OCI-LY7 (cell line): Measurements from ENCODE around the gene UBL3. TPM values are rescaled to one million over a fixed set of nuclear protein-coding genes. Genes with fewer than 3 reads are reported as not detected.

Source experiments
- BruUV-seq: library from RNA; stranded (reverse); fragments of 400-500 nt; replicated peaks from 2 replicates; lab custom pipeline; 2021; lab: Mats Ljungman, UMichigan
- CTCF ChIA-PET: fragments of 300-600 bp; sonication (Branson Sonifier 250); formaldehyde crosslinking; loops from one replicate; lab custom pipeline; 2022; ENCODE audit warnings: antibody characterized with exemption; ENCODE audit not compliant: unreplicated experiment; lab: Charles Lee
- POLR2A ChIA-PET: fragments of 300-600 bp; sonication (Branson Sonifier 250); formaldehyde crosslinking; loops from one replicate; lab custom pipeline; 2022; ENCODE audit warnings: antibody characterized with exemption; lab: Charles Lee
- DNase-seq: peaks from one replicate; pipeline ENCODE4 v3.0.0-alpha.2; 2015; ENCODE audit warnings: low spot score
- H2AFZ ChIP-seq: fragments of 200-600 bp; sonication (generic), shearing (Covaris generic); 2 replicates; pipeline ENCODE4 v1.6.1; 2014; ENCODE audit warnings: mild to moderate bottlenecking, antibody characterized with exemption, low read length, moderate library complexity
- H3K27ac ChIP-seq: fragments of 200-600 bp; sonication (generic); 2 replicates; pipeline ENCODE4 v1.5.1; 2014; ENCODE audit warnings: mixed run types, low read depth, mild to moderate bottlenecking, moderate library complexity, low read length, inconsistent platforms; ENCODE audit not compliant: poor library complexity, severe bottlenecking
- H3K36me3 ChIP-seq: fragments of 200-600 bp; sonication (generic); 2 replicates; pipeline ENCODE4 v1.6.1; 2014; ENCODE audit warnings: mild to moderate bottlenecking, antibody characterized with exemption, low read length, moderate library complexity, mixed read lengths; ENCODE audit not compliant: insufficient read depth
- H3K4me1 ChIP-seq: fragments of 200-600 bp; sonication (generic); 2 replicates; pipeline ENCODE4 v1.5.1; 2014; ENCODE audit warnings: mild to moderate bottlenecking, low read length; ENCODE audit not compliant: insufficient read depth, poor library complexity, severe bottlenecking
- H3K4me2 ChIP-seq: fragments of 200-600 bp; sonication (generic); 2 replicates; pipeline ENCODE4 v1.6.1; 2014; ENCODE audit warnings: mild to moderate bottlenecking, low read length
- H3K4me3 ChIP-seq: fragments of 200-600 bp; sonication (generic); 2 replicates; pipeline ENCODE4 v1.5.1; 2014; ENCODE audit warnings: mild to moderate bottlenecking, low read depth, low read length; ENCODE audit not compliant: poor library complexity, severe bottlenecking
- H3K79me2 ChIP-seq: fragments of 200-600 bp; sonication (generic); 2 replicates; pipeline ENCODE4 v1.6.1; 2016; ENCODE audit warnings: low read depth, mild to moderate bottlenecking, low read length, moderate library complexity, mixed read lengths; ENCODE audit not compliant: insufficient read depth
- H3K9me2 ChIP-seq: fragments of 200-600 bp; sonication (generic); 2 replicates; pipeline ENCODE4 v1.6.1; 2016; ENCODE audit warnings: mild to moderate bottlenecking, low read length, mixed read lengths; ENCODE audit not compliant: insufficient read depth
- H3K9me3 ChIP-seq: fragments of 200-600 bp; sonication (generic); 2 replicates; pipeline ENCODE4 v1.6.1; 2014; ENCODE audit warnings: mild to moderate bottlenecking, mixed run types, low read length, mixed read lengths
- H4K20me1 ChIP-seq: fragments of 200-600 bp; sonication (generic); 2 replicates; pipeline ENCODE4 v1.6.1; 2014; ENCODE audit warnings: mild to moderate bottlenecking, antibody characterized with exemption, low read length, moderate library complexity, mixed read lengths; ENCODE audit not compliant: insufficient read depth
- CTCF ChIP-seq: fragments of 200-600 bp; sonication (generic); conservative IDR thresholded peaks from 2 replicates; pipeline ENCODE4 v1.5.1; 2014; ENCODE audit warnings: mild to moderate bottlenecking, antibody characterized with exemption, low read length, moderate library complexity, mixed read lengths
- EZH2phosphoT487 ChIP-seq: fragments of 200-600 bp; sonication (generic); IDR thresholded peaks from 2 replicates; pipeline ENCODE4 v1.6.1; 2018; ENCODE audit warnings: low read depth, borderline replicate concordance, mild to moderate bottlenecking, mixed run types, antibody characterized with exemption, low read length, moderate library complexity, mixed read lengths
- intact Hi-C: fragments of 100-400 bp; cut with micrococcal nuclease; formaldehyde crosslinking; loops from one replicate; pipeline ENCODE4 v1.10.0; 2022; ENCODE audit not compliant: unreplicated experiment
- total RNA-seq, 2 experiments: library from RNA; depleted of rRNA in 1 of 2; stranded (reverse); fragments of >200 nt in 1 of 2; shearing (Covaris generic) in 1 of 2; gene quantifications; 2 replicates each; pipeline ENCODE4 v1.2.3, GENCODE V29; 2014 to 2022

UBL3 gene
- total RNA-seq, 2 experiments from 2014 or later: 5.6 to 11.4 TPM

GRCh38 chr13:29746148-29746677 is 104.2 kb downstream of the UBL3 start:
- Histone ChIP-seq H2AFZ (no peak overlapping the region), H3K9me3 (no peaks in the 10 kb centered on the region), H3K4me1 (no peaks in the 10 kb centered on the region), H3K4me2 (no peak overlapping the region), H3K36me3 (no peaks in the 10 kb centered on the region), H3K4me3 (no peak overlapping the region), H4K20me1 (no peaks in the 10 kb centered on the region), H3K27ac (no peak overlapping the region), H3K79me2 (no peaks in the 10 kb centered on the region), H3K9me2 (no peaks in the 10 kb centered on the region)
- TF ChIP-seq EZH2phosphoT487 (no peak), CTCF (no peak)
- no peak for DNase-seq
- CTCF ChIA-PET: no interaction called here
- intact Hi-C loops: no loop called here
- POLR2A ChIA-PET: no interaction called here
- no TSS peak for BruUV-seq

- ChIA-PET CTCF (no interaction called here), POLR2A (no interaction called here)
- no peaks in the 10 kb centered on the region for H3K79me2 ChIP-seq
- H3K27ac ChIP-seq: no peak overlapping the region
- no peak overlapping the region for H3K4me3 ChIP-seq
- no peak overlapping the region for H3K4me2 ChIP-seq
- DNase-seq: no peak
- no peaks in the 10 kb centered on the region for H4K20me1 ChIP-seq
- no peaks in the 10 kb centered on the region for H3K4me1 ChIP-seq
- intact Hi-C loops: no loop called here
- H3K9me3 ChIP-seq: no peaks in the 10 kb centered on the region
- H3K9me2 ChIP-seq: no peaks in the 10 kb centered on the region
- TF ChIP-seq EZH2phosphoT487 (no peak), CTCF (no peak)
- H2AFZ ChIP-seq: no peak overlapping the region
- no peaks in the 10 kb centered on the region for H3K36me3 ChIP-seq
- no TSS peak for BruUV-seq
Observed at GRCh38 chr13:29745704-29746103, 104.7 kb downstream of the UBL3 start.

GRCh38 chr13:29743201-29743786 is 107.1 kb downstream of the UBL3 start:
- POLR2A ChIA-PET: no interaction called here
- CTCF ChIA-PET: no interaction called here

More at GRCh38 chr13:29743201-29743786, 107.1 kb downstream of the UBL3 start:
- Histone ChIP-seq H3K4me3 (no peak overlapping the region), H4K20me1 (no peaks in the 10 kb centered on the region), H3K9me3 (no peaks in the 10 kb centered on the region), H3K79me2 (no peaks in the 10 kb centered on the region), H3K27ac (no peak overlapping the region), H2AFZ (no peak overlapping the region), H3K36me3 (no peaks in the 10 kb centered on the region), H3K4me1 (no peaks in the 10 kb centered on the region), H3K4me2 (no peak overlapping the region), H3K9me2 (no peaks in the 10 kb centered on the region)
- DNase-seq: no peak
- intact Hi-C loops: no loop called here
- BruUV-seq: no TSS peak
- TF ChIP-seq CTCF (no peak), EZH2phosphoT487 (no peak)
